Measurements from ENCODE around the gene KRTAP10-3. TPM values are rescaled to one million over a fixed set of nuclear protein-coding genes. Genes with fewer than 3 reads are reported as not detected.

The KRTAP10-3 gene
- total RNA-seq, 3 donors from 2014 or later, result not detected

- Histone ChIP-seq H3K4me1 (no peaks in the 10 kb centered on the region), H3K27ac (no peak overlapping the region), H3K9me3 (no peaks in the 10 kb centered on the region), H3K27me3 (peaks cover 0 to 17% of the 10 kb centered on the region in 2 donors), H3K36me3 (no peaks in the 10 kb centered on the region), H3K4me3 (no peak overlapping the region)
- TF ChIP-seq POLR2A (IDR thresholded peaks at IDR 0.05) (no peak), POLR2AphosphoS5 (IDR thresholded peaks at IDR 0.05) (no peak), CTCF (IDR thresholded peaks at IDR 0.05) (no peak)
- peak in 1 of 2 donors; percentile 35 for DNase-seq (ENCODE audit: low spot score in 2 of 2)
- intact Hi-C loops (cut with DNase I; ENCODE audit: low total_unique reads), result loop anchor here (10.0 kb wide), 1 partner anchor 147 kb away; no protein-coding TSS in a partner anchor
Observed at GRCh38 chr21:44527983-44528633, 30.5 kb downstream of the KRTAP10-3 start.

- peaks cover 0 to 17% of the 10 kb centered on the region in 2 donors for H3K27me3 ChIP-seq
- intact Hi-C loops (cut with DNase I; ENCODE audit: low total_unique reads), result loop anchor here (10.0 kb wide), 1 partner anchor 147 kb away; no protein-coding TSS in a partner anchor
- no peaks in the 10 kb centered on the region for H3K36me3 ChIP-seq
- no peaks in the 10 kb centered on the region for H3K4me1 ChIP-seq
- no peak overlapping the region for H3K4me3 ChIP-seq
- TF ChIP-seq CTCF (IDR thresholded peaks at IDR 0.05) (no peak), POLR2AphosphoS5 (IDR thresholded peaks at IDR 0.05) (no peak), POLR2A (IDR thresholded peaks at IDR 0.05) (no peak)
- DNase-seq (ENCODE audit: low spot score in 2 of 2), result peak in 1 of 2 donors; percentile 42
- no peak overlapping the region for H3K27ac ChIP-seq
- no peaks in the 10 kb centered on the region for H3K9me3 ChIP-seq
Observed at GRCh38 chr21:44527156-44527982, 31.2 kb downstream of the KRTAP10-3 start.

GRCh38 chr21:44526096-44526997 lies 32.2 kb downstream of the KRTAP10-3 start:
- Histone ChIP-seq H3K27me3 (peaks cover 0 to 8% of the 10 kb centered on the region in 2 donors), H3K4me1 (no peaks in the 10 kb centered on the region), H3K27ac (no peak overlapping the region), H3K4me3 (no peak overlapping the region), H3K9me3 (no peaks in the 10 kb centered on the region), H3K36me3 (no peaks in the 10 kb centered on the region)
- DNase-seq (ENCODE audit: low spot score in 2 of 2), result peak in 1 of 2 donors; percentile 37
- TF ChIP-seq POLR2AphosphoS5 (IDR thresholded peaks at IDR 0.05) (no peak), POLR2A (IDR thresholded peaks at IDR 0.05) (no peak), CTCF (IDR thresholded peaks at IDR 0.05) (no peak)
- intact Hi-C loops (cut with DNase I; ENCODE audit: low total_unique reads), result loop anchor here (10.0 kb wide), 1 partner anchor 148 kb away; no protein-coding TSS in a partner anchor

- no peaks in the 10 kb centered on the region for H3K4me1 ChIP-seq
- peaks cover 0 to 11% of the 10 kb centered on the region in 2 donors for H3K27me3 ChIP-seq
- H3K36me3 ChIP-seq, result no peaks in the 10 kb centered on the region
- TF ChIP-seq CTCF (IDR thresholded peaks at IDR 0.05) (no peak), POLR2AphosphoS5 (IDR thresholded peaks at IDR 0.05) (no peak), POLR2A (IDR thresholded peaks at IDR 0.05) (no peak)
- no peak overlapping the region for H3K27ac ChIP-seq
- H3K9me3 ChIP-seq, result no peaks in the 10 kb centered on the region
- intact Hi-C loops (cut with DNase I; ENCODE audit: low total_unique reads), result loop anchor here (10.0 kb wide), 1 partner anchor 149 kb away; no protein-coding TSS in a partner anchor
- DNase-seq (ENCODE audit: low spot score in 2 of 2), result peak in 1 of 2 donors; percentile 48
- H3K4me3 ChIP-seq, result no peak overlapping the region
Observed at GRCh38 chr21:44525391-44526095, 33.1 kb downstream of the KRTAP10-3 start.

Data from breast epithelium (tissue), 4 donors.